Measurements from ENCODE around the gene TMEM130.

The TMEM130 gene

DNA sequence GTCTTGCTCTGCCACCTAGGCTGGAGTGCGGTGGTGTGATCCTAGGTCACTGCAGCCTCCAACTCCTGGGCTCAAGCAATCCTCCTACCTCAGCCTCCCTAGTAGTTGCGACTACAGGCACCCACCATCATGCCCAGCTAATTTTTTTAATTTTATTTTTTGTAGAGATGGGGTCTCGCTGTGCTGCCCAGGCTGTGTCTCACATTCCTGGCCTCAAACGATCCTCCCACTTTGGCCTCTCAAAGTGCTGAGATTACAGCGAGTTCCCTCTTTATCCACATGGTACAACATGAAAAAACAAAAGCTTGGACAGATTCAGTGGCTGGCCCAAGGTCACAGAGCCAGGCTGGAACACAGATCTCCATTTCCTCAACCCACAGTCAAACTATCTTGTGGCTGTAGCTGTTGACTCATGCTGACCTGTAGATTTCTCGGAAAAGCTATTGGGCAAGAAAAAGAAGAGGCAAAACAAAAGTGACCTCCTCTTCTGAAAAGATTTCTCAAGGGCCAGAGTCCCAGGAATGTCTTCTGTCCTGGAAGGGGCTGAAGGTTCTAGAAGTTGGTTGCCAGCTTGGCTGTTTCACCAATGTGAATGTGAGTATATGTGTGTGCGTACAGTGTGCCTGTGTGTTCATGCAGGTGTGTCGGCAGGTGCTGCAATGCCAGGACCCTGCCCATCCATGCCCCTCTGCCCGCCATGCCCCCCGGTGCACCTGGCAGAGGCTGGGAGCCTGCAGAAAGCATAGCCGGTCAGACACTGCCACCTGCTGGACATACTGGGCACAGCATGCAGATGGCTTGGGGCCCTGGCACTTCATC lies 28.4 kb downstream of the TMEM130 start:
- DNase-seq (ENCODE audit: low read depth) = peak; percentile 87

DNA sequence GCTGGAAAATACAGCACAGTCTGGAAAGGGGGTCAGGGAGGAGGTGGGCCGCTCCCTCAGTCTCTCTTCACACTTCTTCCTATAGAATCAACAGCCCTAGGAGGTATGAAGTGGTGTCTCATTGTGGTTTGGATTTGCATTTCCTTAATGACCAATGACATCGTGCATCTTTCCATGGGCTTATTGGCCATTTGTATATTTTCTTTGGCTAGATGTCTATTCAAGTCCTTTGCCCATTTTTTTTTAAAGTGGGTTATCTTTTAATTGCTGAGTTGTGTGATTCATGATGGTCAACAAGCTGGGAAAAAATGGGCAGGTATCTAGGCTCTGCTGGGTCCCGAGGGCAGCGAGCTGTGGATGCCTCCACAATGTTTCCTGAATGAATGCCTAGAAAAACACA lies 29.1 kb downstream of the TMEM130 start:
- DNase-seq (ENCODE audit: low read depth) = peak; percentile 42

DNA sequence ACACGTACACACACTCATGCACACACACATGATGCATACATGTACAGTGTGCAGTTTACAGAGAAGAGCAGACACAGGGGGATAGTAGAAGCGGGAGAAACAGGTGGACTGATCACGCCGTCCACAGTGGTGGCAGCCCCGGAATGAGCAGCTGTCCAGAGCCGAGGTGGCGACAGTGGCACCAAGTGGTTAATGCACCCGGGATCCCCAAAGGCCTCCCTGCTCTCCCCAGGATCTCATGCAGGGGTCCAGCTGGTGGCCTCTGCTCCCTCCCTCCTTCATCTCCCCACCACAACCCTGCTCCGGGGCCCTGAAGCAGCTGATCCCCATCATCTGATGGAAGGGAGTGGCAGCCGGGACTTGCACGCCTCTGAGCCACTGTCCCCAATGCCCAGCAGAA lies 29.7 kb downstream of the TMEM130 start:
- DNase-seq (ENCODE audit: low read depth) = no peak

DNA sequence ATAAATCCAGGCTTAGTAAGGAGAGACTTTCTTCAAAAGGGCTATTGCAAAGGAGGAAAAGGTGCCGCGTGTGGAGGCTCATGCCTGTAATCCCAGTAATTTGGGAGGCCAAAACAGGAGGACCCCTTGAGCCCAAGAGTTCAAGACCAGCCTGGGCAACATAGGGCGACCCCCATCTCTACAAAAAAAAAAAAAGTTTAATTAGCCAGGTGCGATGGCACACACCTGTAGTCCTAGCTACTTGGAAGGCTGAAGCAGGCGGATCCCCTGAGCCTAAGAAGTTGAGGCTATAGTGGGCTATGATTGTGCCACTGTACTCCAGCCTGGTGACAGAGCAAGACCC lies 32.2 kb downstream of the TMEM130 start:
- no peak for DNase-seq (ENCODE audit: low read depth)

DNA sequence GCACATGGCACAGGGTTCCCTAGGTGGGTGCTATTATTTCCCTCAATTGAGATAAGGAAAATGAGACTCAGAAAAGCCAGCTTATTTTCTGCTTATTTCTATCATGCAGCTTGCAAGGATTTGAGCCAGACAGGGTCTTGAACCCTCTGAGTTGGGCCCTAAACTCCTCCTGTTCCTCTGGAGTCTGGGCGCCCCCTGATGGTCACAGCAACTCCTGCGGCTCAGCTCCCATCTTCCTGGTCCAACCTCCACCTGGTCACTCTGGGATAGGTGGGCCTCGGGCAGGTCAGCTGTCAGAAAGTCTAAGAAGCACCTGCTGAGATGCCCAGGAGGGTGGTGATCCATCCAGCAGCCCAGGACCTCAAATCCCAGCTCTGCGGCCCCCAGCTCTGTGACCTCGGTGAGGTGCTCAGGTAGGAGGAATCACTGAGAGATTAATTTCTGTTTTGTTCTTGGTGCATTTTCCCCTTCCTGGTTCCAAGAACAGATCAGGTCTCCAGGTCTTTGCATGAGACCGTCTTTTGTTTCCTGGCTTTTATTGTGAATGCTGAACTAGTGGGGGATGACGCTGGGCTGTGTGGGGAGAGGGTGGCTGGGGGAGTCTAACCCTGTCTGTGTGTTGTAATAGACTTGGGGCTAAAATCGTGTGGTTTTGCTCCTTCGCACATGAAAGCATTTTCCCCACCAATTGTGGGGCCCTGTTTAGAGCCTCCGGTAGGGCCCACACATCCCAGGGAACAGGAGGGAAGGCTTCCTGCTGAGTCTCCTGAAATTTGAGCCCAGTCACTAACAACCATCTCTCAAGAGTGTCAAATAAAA lies 32.8 kb downstream of the TMEM130 start:
- DNase-seq (ENCODE audit: low read depth) = no peak

DNA sequence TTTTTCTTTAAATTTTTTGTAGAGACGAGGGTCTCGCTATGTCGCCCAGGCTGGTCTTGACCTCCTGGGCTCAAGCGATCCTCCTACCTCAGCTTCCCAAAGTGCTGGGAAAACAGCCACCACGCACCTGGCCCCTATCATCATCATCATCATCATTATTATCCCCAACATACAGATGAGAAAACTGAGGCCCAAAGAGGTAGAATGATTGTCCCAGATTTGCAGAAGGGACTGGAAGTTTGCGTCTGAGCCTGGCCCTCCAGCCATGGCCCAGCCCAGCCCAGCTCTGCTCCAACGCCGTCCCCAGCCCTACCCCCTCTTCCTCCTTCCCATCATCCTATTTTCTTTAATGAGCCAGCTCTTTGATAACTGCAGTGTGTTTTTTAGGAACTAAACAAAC lies 34.9 kb downstream of the TMEM130 start:
- DNase-seq (ENCODE audit: low read depth) = no peak

DNA sequence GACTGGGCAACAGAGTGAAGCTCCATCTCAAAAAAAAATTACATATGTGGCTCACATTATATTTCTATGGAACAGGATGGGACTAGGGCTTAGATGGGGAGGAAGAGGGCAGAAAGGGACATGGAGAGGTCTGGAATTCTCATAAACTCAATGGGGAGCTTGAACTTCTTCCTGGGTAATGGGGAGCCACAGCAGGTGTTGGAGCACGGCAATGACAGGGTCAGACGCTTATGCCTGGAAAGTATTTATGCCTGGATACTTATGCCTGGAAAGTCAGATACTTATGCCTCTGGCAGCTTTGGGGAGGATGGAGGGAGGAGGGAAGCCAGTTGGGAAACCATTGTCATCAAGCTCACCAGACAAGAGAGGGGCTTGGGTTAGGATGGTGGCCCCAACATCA lies 36.8 kb downstream of the TMEM130 start:
- no peak for DNase-seq (ENCODE audit: low read depth)

DNA sequence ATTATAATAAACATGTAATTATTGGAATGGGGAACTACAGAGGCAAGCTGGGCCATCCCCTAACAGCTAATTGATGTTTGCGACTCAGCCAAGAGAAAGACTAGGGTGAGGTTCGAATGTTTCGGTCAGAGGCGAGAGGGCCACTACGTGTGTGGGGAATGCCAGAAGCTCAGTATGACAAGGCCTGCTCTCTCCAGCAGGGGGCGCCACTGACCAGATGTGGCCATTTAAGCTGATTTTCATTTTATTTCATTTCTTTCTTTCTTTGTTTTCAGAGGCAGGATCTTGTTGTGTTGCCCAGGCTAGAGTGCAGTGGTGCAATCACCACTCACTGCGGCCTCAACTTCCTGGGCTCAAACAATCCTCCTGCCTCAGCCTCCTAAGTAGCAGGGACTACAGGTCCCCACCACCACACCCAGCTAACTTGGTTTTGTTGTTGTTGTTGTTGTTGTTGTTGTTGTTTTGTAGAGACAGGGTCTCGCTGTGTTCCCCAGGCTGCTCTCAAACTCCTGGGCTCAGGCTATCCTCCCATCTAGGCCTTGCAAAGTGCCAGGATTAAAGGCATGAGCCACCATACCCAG lies 38.1 kb downstream of the TMEM130 start:
- DNase-seq (ENCODE audit: low read depth) = no peak

DNA sequence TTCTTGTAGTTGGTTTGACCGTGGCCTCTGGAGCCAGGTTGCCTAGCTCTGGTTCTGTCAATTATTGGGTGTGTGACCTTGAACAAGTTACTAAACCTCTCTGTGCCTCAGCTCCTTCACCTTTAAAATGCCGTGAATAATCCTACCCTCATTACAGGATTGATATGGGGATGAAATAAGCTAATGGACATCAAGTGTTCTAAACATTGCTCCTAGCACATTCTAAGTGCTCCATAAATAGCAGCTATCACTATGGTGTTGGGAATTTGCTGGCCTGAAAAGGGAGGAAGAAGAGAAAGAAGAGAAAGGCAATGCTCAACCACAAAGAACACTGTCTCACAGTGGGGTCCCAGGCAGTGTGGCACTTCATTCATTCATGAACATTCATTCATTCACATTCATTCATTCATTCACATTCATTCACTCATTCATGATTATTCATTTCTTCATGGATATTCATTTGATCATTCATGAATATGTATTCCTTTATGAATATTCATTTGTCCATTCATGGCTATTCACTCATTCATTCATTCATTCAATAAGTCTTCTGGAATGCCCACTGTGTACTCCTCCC lies 38.8 kb downstream of the TMEM130 start:
- DNase-seq (ENCODE audit: low read depth) = no peak

DNA sequence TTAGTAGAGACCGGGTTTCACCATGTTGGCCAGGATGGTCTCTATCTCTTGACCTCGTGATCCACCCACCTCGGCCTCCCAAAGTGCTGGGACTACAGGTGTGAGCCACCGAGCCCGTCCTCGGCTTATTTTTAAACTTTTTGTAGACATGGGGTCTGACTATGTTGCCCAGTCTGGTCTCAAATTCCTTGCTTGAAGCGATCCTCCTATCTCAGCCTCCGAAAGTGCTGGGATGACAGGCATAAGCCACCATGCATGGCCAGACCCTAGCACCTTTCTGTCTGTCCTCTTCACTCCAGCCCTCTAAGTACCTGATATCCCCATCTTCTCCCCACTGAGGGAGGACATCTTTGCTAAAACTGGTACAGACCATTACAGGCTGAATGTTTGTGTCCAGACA lies 41.4 kb downstream of the TMEM130 start:
- DNase-seq (ENCODE audit: low read depth) = no peak

DNA sequence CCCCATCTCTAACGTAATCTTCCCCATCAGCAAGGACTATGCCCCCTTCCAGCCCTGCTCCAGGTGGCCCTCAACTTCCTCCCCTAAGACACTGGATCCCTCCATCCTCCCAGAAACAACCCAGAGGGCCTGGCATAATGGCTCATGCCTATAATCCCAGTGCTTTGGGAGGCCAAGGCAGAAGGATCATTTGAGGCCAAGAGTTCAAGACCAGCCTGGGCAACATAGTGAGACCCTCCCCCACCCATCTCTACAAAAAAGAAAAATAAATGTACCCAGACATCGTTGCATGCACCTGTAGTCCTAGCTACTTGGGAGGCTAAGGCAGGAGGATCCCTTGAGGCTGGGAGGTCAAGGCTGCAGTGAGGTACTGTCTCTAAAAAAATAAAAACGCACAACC lies 42.6 kb downstream of the TMEM130 start:
- DNase-seq (ENCODE audit: low read depth) = no peak

DNA sequence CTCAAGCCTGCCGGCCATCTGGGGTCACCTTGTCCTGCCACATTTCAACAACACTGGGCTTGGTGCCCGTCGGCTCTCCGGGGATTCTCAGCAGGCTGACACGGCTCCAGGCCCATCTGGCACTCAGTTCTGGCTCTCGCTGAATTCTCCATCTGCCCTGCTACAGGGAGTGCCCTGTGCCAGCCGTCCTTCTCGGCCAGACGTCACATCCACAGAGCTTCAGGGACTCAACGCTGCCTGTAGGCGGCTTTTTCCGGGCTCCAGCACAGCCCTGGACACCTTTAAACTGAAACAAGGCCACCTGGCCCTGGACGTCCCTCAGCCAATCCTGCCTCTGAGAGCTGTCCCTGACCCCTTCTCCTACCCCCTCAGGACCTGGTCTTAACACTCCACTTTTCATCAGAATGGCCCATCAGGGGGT lies 43.0 kb downstream of the TMEM130 start:
- DNase-seq (ENCODE audit: low read depth) = no peak

DNA sequence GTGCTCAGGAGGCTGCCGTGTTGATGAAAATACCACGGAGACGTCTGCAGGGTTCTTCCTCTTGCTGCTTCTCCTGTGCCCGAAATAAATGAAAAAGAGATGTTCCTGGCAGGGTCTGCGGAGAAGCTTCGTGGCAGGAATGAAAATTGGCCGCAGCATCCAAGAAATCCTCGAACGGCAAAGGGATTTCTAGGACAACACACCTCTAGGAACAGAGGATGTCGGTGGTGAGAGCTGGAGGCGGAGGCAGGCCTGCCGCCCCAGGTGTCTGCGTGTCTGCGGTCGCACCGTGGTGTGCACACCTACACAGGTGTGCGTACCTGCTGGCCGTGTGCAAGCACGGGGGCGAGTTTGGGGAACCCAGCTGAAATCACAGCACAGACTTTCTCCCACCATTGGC lies 43.4 kb downstream of the TMEM130 start:
- DNase-seq (ENCODE audit: low read depth) = no peak

DNA sequence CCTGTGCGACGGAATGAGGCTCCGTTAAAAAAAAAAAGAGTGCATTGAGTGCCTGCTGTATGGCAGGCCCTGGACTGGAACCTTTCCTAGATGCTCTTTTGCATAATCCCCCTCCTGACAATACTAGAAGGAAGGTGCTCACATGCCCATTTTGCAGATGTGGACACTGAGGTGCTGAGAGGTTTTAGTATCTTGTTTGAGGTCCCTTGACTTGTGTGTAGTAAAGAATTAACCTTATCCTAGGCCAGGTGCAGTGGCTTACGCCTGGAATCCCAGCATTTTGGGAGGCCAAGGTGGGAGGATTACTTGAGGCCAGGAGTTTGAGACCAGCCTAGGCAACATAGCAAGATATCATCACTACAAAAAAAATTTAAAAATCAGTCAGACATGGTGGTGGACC lies 46.6 kb downstream of the TMEM130 start:
- no peak for DNase-seq (ENCODE audit: low read depth)

DNA sequence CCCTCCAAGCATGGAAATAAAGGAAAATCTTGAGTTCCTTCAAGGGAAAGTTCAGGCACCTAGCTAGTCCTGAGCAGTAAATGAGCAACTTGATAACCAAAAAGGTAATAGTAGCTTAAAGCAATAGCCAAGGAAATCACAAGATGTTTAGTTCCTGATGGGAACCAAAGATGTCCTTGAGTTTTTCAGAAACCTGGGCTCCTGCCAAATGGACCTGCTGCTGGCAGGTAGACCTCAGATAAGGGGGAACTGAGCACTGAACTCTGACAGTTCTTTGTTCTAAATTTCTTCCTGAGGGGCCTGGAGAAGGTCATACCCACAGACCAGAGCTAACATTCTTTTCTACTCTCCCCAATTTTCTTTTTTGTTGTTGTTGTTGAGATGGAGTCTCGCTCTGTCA lies 48.5 kb downstream of the TMEM130 start:
- DNase-seq (ENCODE audit: low read depth) = no peak

DNA sequence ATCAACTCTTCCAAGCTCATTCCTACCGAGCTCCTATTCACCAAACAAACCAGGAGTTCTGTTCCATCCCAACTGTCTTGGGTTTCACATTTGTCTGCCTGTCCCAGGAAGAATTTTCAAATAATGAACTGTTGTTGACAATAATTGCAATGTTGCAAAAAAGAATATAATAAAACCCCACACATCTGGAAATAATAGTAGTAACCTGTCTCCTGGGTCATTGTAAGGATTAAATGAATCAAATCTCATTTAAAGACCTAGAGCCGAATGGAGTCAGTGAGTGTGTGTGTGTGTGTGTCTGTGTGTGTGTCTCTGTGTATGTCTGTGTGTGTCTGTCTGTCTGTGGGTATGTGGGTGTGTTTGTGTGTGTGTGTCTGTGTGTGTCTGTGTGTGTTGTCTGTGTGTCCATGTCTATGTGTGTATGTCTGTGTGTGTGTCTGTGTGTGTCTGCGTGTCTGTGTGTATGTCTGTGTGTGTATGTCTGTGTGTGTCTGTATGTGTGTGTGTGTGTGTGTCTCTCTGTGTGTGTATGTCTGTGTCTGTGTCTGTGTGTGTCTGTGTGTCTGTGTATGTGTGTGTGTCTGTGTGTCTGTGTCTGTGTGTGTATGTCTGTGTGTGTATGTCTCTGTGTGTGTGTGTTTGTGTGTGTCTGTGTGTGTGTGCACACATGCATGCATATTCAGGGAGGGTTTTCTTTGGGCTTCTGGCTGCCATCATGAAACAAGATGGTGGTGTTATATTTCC lies 52.7 kb downstream of the TMEM130 start:
- no peak for DNase-seq (ENCODE audit: low read depth)

DNA sequence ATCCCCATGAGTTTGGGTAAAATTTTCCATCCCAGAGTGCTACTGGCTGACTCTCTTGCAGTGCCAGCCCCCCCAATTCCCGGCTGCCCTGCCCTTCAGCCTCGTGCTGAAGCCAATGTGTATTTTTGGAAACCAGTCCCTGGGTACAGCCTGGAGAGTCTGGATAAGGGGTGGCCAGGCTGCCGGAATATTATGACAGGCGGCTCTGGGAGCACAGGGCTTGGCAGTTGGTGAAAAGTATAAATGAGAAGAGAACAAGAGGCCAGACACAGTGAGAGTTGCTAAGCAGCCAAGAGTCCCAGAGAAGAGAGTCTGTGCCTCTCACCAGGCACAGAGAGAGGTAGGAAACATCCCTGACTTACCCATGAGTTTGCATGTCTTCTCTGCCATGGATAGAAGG lies 53.6 kb downstream of the TMEM130 start:
- no peak for DNase-seq (ENCODE audit: low read depth)

DNA sequence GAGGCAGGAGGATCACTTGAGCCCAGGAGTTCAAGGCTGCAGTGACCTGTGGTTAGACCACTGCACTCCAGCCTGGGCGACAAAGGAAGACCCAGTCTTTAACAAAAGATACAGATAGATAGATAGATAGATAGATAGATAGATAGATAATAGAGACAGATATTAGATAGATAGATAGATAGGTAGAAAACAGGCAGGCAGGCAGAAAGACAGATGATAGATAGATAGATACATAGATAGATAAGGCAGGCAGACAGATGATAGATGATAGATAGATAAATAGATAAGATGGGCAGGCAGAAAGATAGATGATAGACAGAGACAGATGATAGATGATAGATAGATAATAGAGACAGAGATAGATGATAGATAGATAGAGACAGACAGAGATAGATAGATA lies 54.5 kb downstream of the TMEM130 start:
- DNase-seq (ENCODE audit: low read depth) = no peak

DNA sequence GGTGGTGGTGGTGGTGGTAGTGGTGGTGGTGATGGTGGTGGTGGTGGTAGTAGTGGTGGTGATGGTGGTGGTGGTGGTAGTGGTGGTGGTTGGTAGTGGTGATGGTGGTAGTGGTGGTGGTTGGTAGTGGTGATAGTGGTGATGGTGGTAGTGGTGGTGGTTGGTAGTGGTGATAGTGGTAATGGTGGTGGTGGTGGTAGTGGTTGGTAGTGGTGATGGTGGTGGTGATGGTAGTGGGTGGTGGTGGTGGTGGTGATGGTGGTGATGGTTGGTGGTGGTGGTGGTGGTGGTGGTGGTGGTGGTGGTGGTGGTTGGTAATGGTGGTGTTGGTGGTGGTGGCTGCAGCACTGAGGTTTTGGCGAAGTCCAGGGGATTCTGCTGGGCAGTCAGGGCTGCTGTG lies 58.5 kb downstream of the TMEM130 start:
- DNase-seq (ENCODE audit: low read depth) = no peak

DNA sequence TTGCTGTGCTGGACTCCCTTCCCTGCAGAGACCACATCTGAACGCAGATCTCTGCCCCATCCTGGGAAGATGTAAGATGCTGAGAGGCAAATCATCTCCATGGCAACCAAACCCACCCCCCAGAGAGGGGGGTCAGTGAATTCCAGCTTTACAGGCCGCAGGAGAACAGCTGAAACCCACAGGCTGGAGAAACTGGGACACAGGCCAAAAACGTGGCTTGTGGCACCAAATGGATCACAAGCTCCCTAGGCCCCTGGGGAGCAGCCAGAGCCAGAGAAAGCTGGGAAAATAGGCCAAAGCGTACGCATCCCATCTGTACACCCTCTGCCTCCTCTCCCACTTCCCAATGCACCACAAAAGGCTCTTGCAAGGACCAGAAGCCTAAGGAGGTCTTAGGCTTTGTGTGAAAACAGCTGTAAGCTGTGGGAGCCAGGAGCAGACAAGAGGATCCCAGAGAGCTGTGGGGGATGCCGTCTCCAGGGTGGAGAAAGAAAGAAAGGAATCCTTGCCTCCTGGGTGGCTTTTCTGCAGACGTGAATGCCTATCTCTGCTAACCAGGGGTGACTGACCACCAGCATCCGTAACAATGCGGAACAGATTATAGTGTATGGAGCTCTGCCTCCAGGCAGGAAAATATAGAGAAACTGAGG lies 59.5 kb downstream of the TMEM130 start:
- no peak for DNase-seq (ENCODE audit: low read depth)

DNA sequence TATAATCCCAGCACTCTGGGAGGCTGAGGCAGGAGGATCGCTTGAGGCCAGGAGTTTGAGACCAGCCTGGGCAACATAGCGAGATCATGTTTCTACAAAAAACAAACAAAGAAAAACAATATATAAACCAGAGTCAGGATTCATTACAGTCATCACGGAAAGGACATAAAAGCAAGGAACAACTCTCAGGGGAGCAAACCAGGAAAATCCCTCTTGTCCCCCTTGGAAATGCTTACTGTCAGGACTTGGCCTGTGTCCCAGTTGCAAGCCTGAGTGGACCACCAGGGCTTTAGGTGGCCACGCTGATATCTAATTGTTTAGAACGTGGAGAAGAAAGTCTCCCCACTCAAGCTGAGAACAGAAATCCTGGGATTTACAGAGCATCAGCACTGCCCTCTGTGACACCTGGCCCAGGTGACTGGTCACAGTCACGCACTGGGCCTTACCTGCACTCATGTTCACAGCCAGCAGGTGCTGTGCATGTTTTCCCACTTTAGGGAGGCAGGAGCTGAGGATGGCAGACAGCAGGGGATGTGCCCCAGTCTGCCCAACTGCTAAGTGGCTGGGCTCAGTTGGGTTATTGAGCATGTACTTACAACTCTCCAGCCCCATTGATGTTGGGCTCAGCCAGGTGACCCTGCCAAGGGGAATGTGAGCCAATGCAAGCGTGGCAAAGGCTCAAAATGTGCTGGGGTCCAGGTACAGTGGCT lies 60.9 kb downstream of the TMEM130 start:
- no peak for DNase-seq (ENCODE audit: low read depth)
